ENCODE results near the gene TMEM11.
"Not testable (repeated sequence)": the region's sequence is repeated elsewhere in the genome, so short reads cannot be mapped to it uniquely, and the experiment has no call there.

The TMEM11 gene

GRCh38 chr17:21242026-21242697 lies 28.2 kb upstream of the TMEM11 start:
- no peak for DNase-seq

GRCh38 chr17:21241564-21241963 lies 27.6 kb upstream of the TMEM11 start:
- DNase-seq = no peak

DNA sequence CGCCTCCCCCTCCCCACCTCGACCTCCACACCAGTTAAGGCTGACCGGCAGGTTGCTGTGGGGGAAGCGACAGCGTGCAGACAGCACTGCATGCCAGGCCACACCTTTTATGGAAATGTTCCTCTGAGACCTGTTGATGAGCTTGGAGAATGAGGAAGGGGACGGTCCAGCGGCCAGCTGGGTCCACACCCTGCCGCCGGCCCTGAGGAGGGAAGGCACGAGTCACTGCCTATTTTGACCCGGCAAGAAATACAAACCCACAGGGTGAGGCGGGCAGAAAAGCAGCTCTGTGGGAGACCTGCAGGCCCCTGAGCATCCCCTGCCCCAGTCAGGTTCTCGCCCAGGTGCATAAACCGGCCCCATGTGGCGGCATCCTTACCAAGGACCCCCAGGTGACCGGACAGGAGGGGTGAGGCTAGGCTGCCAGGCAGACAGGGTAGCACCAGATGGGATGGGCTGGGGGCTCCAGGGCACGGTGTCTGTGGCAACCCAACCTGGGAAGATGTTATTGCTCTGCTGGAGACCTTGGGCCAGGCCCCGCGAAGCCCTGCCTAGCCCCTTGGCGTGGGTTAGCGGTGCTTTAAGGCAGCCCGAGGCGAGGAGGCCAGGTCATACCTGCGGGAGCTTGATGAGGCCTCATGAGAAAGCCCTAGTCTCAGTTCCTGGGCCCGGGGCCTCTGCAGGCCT lies 26.6 kb upstream of the TMEM11 start:
- DNase-seq = no peak

GRCh38 chr17:21239680-21240368 lies 25.9 kb upstream of the TMEM11 start:
- DNase-seq = no peak

DNA sequence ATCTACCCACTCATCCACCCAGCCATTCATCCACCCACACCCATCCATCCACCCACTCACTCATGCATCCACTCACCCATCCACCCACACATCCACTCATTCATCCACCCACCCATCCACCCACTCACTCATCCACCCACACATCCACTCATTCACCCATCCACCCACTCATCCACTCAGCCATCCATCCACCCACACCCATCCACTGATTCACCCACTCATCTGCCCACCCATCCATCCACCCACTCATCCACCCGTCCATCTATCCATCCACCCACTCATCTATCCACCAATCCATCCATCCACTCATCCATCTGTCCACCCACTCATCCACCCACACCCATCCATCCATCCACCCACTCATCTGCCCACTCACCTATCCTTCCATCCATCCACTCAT lies 22.0 kb upstream of the TMEM11 start:
- no peak for DNase-seq

GRCh38 chr17:21233581-21234347 lies 19.8 kb upstream of the TMEM11 start:
- no peak for DNase-seq

DNA sequence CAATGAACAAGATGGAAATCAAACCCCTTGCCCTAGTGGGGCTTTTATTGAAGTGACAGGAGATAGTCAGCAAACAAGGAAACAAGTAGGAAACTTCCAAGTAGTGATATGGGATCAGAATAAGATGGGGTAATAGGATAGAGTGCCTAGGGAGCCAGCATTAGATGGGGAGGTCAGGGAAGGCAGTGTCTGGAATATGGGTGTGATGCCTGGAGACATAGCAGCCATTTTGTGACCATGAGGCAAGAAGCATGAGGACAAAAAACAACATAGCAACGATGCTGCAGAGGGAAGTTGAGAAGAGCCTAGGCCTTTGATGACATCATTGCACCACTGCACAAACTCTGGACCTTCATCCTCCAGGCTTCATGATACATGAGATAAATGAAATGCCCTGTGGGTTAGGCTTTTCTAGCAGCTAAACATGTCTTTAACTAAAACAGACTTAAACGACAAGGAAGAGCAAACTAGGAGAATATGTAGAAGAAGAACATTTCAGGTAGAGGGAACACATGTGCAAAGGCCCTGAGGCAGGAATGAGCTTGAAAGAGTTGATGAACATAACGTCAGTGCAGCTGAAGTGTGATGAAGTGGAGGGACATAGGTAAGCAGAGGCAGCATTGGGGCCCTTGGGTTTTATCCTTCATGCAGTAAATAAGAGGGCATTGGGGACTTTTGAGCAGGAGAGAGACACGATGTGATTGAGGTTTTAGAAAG lies 18.2 kb upstream of the TMEM11 start:
- no peak for DNase-seq

GRCh38 chr17:21231533-21231932 lies 17.6 kb upstream of the TMEM11 start:
- DNase-seq = no peak

GRCh38 chr17:21228845-21229244 lies 14.9 kb upstream of the TMEM11 start:
- no peak for DNase-seq

- no peak for DNase-seq
Measured at GRCh38 chr17:21228111-21228510, 14.2 kb upstream of the TMEM11 start.

GRCh38 chr17:21227277-21227676 lies 13.3 kb upstream of the TMEM11 start:
- DNase-seq = not testable (repeated sequence)

DNA sequence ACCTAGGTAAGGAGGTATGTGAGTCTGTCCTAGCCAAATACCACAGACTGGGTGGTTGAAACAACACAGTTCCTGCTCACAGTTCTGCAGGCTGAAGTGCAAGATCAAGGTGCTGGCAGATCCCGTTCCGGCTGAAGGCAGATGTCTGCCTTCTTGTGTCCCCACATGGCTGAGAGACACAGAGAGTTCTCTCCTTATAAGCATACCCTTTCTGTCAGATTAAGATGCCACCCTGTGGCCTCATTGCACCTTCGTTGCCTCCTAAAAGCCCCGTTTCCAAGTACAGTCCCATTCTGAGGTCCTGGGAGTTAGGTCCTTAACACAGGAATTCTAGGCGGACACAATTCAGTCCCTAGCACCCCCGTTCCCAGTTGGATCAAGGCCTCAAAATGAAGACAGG lies 9.1 kb upstream of the TMEM11 start:
- no peak for DNase-seq

- no peak for DNase-seq
Measured at GRCh38 chr17:21218831-21219380, 4.9 kb upstream of the TMEM11 start.

DNA sequence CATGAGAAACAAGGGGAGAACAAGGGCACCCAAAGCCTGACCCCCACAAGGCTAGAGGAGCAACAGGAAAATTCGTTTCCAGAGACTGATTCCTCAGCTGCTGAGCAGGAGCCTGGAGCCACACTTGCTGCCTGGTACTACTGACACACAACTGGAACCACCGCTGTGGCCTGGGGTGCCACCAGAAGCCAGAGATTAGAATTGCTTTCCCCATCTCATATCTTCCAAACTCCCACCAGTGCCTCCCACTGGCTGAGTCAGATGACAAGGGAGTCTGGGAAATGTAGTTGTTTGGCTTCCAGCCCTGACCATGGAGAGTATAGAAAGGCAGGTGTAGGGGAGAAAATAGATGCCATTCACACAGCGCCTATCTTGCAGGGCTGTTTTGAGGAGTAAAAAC lies 4.1 kb upstream of the TMEM11 start:
- DNase-seq = no peak

GRCh38 chr17:21217346-21217745 lies 3.4 kb upstream of the TMEM11 start:
- no peak for DNase-seq

- no peak for DNase-seq
Measured at GRCh38 chr17:21215935-21216334, 2.0 kb upstream of the TMEM11 start.

GRCh38 chr17:21214777-21215541 lies 998 bp upstream of the TMEM11 start:
- no peak for DNase-seq

GRCh38 chr17:21213638-21214014 lies 335 bp downstream of the TMEM11 start:
- no peak for DNase-seq

DNA sequence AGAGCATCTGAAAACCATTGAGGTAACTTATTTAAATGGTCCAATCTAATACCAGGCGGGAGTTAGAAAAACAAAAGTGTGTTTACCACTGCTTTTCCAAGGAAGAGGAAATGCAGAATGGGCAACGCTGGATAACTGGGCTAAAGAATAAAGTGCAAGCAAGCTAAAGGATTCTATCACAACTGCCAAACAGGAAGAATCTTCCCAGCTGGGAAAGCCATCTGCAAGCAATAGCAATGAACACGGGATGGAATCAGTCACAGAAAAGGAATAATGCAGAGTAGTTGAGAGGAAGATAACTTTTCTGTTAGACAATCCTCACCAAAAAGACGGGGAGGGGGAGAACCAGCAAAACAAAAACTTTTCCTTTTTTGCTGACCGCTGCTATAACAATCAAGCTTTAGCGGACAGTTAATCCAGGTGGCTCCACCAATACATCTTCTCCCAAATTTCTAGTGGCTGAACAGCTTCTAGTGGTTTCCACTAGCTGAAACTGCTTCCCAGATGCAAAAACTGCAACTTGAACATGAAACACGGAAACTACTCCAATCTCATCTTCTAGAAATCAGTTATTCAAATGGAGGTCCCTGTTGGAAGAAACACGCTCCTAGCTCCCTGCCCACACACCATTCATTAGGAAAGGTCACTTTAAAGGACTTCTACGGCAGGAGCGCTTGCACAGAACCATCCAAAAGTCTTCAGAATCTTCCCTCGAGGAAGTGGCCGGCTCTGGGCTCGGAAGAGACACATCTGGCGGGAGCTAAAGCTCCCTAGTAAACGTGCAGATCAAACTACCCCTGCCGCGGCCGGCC lies 929 bp downstream of the TMEM11 start:
- DNase-seq = no peak

DNA sequence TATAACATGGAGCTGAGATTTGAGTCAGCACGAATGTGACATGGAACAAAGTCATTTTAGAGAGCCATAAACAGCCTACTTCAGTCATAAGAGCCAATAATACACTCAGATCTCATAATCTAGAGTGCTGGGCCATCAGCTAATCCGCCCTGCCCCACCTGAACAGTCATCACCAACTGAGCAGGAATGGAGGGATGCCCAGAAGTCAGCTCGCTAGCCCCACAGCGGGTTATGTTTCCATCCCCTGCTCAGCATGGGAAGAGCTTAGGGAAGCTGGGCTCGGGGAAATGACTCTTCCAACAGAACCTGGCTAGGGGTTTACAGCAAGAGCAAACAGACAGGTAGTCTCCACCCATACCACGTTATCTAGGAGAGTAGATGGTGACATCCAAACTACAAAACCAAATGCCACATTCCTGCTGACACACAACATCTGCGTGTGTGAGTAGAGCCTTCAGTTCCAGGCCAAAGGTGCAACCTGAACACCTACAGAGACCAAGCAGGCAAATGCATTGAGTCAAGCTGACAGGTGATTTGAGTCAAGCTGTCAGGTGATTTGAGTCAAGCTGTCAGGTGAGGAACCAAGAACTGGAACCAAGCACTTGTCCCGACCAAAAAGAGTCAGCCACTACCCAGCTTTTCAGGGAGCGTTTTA lies 2.0 kb downstream of the TMEM11 start:
- no peak for DNase-seq

Measured in COR-L47 (cell line).